Activated CD8-positive, alpha-beta T cell treated with anti-CD3 and anti-CD28 coated beads for 36 hours (primary cell): ENCODE results near the gene PLCB4. TPM values are rescaled to one million over a fixed set of nuclear protein-coding genes. Genes with fewer than 3 reads are reported as not detected.

Source experiments
- ATAC-seq: fragments of 200-7000 bp; cut with Tn5 transposase; one replicate; pipeline ENCODE4 v1.10.0; 2021; ENCODE audit warnings: mild to moderate bottlenecking, moderate library complexity
- CTCF ChIA-PET: fragments of 350-600 bp; sonication (Branson Sonifier 250); formaldehyde crosslinking; loops from one replicate; lab custom pipeline; 2021; ENCODE audit warnings: antibody characterized with exemption; lab: Charles Lee
- POLR2A ChIA-PET: fragments of 350-600 bp; sonication (Branson Sonifier 250); formaldehyde crosslinking; loops from one replicate; lab custom pipeline; 2021; ENCODE audit warnings: antibody characterized with exemption; lab: Charles Lee
- DNase-seq: peaks from one replicate; pipeline ENCODE4 v3.0.0-alpha.2; 2020
- H3K27ac Mint-ChIP-seq: one replicate; pipeline ENCODE4 v1.8.0; 2021; ENCODE audit warnings: mild to moderate bottlenecking, mixed read lengths
- H3K27me3 Mint-ChIP-seq: one replicate; pipeline ENCODE4 v1.8.0; 2021; ENCODE audit warnings: mixed read lengths
- H3K36me3 Mint-ChIP-seq: one replicate; pipeline ENCODE4 v1.8.0; 2021; ENCODE audit warnings: low read depth, mixed read lengths
- H3K4me1 Mint-ChIP-seq: one replicate; pipeline ENCODE4 v1.8.0; 2021; ENCODE audit warnings: low read depth, mixed read lengths
- H3K4me3 Mint-ChIP-seq: one replicate; pipeline ENCODE4 v1.8.0; 2021; ENCODE audit warnings: mild to moderate bottlenecking, moderate library complexity, mixed read lengths
- H3K9me3 Mint-ChIP-seq: one replicate; pipeline ENCODE4 v1.8.0; 2021; ENCODE audit warnings: mixed read lengths
- intact Hi-C: fragments of 100-400 bp; cut with micrococcal nuclease; formaldehyde crosslinking; loops from one replicate; pipeline ENCODE4 v1.10.0; 2022
- total RNA-seq, 2 experiments: library from RNA; stranded (reverse); gene quantifications; one replicate each; pipeline ENCODE4 v1.2.3, GENCODE V29; 2021
- TF ChIP-seq, protein P1 (sequence below): fragments of 200-600 bp; IDR thresholded peaks from one replicate; pipeline ENCODE4 v1.8.0; 2022; ENCODE audit warnings: antibody characterized with exemption, mild to moderate bottlenecking

Gene PLCB4
- total RNA-seq, 2 experiments from 2014 or later = not detected

DNA sequence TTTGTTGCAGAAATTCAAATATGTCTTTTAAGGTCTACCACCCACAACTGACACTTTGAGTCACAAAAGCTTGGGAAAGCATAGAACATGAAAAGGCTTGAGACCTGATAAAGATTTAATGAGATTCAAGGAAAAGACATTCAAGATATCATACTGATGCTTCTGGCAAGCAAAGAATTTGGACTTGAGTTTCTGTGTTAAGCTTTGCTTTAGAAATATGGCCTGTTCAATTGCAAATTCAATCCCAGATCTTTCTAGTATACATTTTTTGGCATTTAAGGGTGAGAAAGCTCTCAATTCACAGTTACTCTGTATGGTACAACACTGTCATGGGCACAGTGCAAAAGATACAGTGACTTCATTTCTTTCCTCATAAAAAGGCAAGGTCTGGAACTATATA lies 406.6 kb downstream of the PLCB4 start:
- H3K4me3 Mint-ChIP-seq = no peak overlapping the region
- DNase-seq = no peak
- TF ChIP-seq, protein P1, sequence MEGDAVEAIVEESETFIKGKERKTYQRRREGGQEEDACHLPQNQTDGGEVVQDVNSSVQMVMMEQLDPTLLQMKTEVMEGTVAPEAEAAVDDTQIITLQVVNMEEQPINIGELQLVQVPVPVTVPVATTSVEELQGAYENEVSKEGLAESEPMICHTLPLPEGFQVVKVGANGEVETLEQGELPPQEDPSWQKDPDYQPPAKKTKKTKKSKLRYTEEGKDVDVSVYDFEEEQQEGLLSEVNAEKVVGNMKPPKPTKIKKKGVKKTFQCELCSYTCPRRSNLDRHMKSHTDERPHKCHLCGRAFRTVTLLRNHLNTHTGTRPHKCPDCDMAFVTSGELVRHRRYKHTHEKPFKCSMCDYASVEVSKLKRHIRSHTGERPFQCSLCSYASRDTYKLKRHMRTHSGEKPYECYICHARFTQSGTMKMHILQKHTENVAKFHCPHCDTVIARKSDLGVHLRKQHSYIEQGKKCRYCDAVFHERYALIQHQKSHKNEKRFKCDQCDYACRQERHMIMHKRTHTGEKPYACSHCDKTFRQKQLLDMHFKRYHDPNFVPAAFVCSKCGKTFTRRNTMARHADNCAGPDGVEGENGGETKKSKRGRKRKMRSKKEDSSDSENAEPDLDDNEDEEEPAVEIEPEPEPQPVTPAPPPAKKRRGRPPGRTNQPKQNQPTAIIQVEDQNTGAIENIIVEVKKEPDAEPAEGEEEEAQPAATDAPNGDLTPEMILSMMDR = no peak
- H3K27ac Mint-ChIP-seq = no peak overlapping the region
- no peaks in the 10 kb centered on the region for H3K4me1 Mint-ChIP-seq
- no peaks in the 10 kb centered on the region for H3K36me3 Mint-ChIP-seq
- H3K9me3 Mint-ChIP-seq = no peaks in the 10 kb centered on the region
- ChIA-PET POLR2A (no interaction called here), CTCF (interaction anchor here (1.4 kb wide), 1 partner anchor 17 kb away, joined by 3 read pairs; no protein-coding TSS in a partner anchor)
- intact Hi-C loops = no loop called here
- no peak for ATAC-seq
- H3K27me3 Mint-ChIP-seq = no peaks in the 10 kb centered on the region

DNA sequence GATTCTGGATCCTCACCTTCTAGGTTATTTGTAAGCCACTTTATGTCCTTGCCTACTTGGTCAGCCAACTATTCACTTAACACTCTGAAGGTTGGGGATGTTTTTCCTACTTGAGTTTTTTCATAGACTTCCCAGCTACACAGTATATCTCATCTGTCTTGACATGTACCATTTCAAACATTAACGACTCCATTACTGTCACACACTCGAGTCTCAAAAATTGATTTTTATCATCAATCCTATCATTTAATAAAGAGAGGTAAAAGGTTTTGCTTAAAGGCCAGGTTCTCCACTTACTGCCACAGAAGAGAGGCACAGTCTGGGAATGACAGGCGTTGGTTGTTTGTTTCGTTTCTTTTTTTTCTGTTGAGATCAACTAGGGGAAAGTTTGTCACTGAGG lies 407.3 kb downstream of the PLCB4 start:
- TF ChIP-seq, protein P1 = no peak
- ChIA-PET POLR2A (no interaction called here), CTCF (interaction anchor here (1.3 kb wide), 1 partner anchor 68 kb away, joined by 3 read pairs; no protein-coding TSS in a partner anchor)
- intact Hi-C loops = no loop called here
- H3K4me1 Mint-ChIP-seq = no peaks in the 10 kb centered on the region
- H3K27me3 Mint-ChIP-seq = no peaks in the 10 kb centered on the region
- no peaks in the 10 kb centered on the region for H3K36me3 Mint-ChIP-seq
- H3K4me3 Mint-ChIP-seq = no peak overlapping the region
- DNase-seq (no peak), ATAC-seq (no peak)
- no peaks in the 10 kb centered on the region for H3K9me3 Mint-ChIP-seq
- no peak overlapping the region for H3K27ac Mint-ChIP-seq

DNA sequence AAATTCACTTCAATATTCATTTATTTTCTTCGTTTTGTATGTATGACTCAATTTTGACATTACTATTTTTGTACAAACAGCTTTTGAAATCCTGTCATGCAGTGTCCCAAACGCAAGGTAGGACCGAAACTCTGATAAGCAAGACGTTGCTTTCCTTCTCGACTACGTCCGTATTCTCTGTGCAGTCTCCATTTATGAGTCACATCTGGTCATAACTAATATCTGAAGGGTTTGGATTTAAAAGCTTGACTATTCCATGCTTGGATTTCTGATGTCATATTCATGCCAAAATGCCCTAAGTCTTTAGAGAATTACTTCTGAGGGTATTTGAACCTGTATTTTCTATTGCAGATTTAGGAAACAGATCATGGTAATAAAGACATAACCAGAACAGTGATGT lies 407.8 kb downstream of the PLCB4 start:
- ATAC-seq (no peak), DNase-seq (no peak)
- POLR2A ChIA-PET = no interaction called here
- no peaks in the 10 kb centered on the region for H3K4me1 Mint-ChIP-seq
- intact Hi-C loops = no loop called here
- H3K36me3 Mint-ChIP-seq = no peaks in the 10 kb centered on the region
- CTCF ChIA-PET = interaction anchor here (1.3 kb wide), 1 partner anchor 68 kb away, joined by 3 read pairs; no protein-coding TSS in a partner anchor
- no peaks in the 10 kb centered on the region for H3K27me3 Mint-ChIP-seq
- H3K27ac Mint-ChIP-seq = no peak overlapping the region
- TF ChIP-seq, protein P1 = no peak
- no peak overlapping the region for H3K4me3 Mint-ChIP-seq
- H3K9me3 Mint-ChIP-seq = no peaks in the 10 kb centered on the region

DNA sequence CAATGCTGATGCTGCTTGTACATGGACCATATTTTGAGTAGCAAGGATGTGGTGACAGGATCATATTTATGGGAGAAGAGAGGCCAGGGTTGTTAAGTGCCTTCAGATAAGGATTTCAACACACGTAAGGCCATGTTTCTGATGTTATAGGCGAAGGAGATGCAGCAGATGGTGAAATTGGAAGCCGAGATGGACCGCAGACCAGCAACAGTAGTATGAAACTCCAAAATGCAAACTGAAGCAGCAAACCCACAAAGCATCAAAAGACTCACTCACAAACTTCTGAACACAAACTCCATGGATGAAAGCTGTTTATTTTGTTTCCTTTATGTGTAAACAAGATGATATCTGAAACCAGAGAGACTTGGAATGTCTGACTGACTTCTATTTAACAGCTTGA lies 409.9 kb downstream of the PLCB4 start:
- H3K27me3 Mint-ChIP-seq = no peaks in the 10 kb centered on the region
- intact Hi-C loops = no loop called here
- H3K36me3 Mint-ChIP-seq = no peaks in the 10 kb centered on the region
- POLR2A ChIA-PET = no interaction called here
- no peak overlapping the region for H3K4me3 Mint-ChIP-seq
- TF ChIP-seq, protein P1 = no peak
- no peak for DNase-seq
- ATAC-seq = no peak
- no peak overlapping the region for H3K27ac Mint-ChIP-seq
- no peaks in the 10 kb centered on the region for H3K4me1 Mint-ChIP-seq
- CTCF ChIA-PET = no interaction called here
- H3K9me3 Mint-ChIP-seq = no peaks in the 10 kb centered on the region

DNA sequence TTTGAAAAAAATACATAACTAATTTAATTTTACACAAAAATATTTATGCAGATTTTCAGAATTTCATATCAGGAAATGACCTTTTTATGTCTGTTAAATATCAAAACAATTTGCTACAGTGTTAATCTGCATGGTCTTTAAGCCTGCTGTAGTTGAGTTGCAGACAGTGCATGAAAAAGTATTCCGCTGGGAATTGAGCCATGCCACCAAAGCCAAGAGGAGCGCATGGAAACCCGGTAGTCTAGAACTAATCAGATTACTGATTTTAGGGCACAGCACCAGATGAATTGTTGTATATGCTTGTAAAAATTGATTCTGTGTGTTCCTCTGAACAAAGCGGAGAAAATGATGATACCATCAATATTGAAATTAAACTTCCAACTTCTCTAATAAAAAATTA lies 411.2 kb downstream of the PLCB4 start:
- Mint-ChIP-seq H3K27ac (no peak overlapping the region), H3K4me3 (no peak overlapping the region), H3K36me3 (no peaks in the 10 kb centered on the region), H3K27me3 (no peaks in the 10 kb centered on the region), H3K4me1 (no peaks in the 10 kb centered on the region), H3K9me3 (no peaks in the 10 kb centered on the region)
- intact Hi-C loops = no loop called here
- DNase-seq (no peak), ATAC-seq (no peak)
- POLR2A ChIA-PET = no interaction called here
- TF ChIP-seq, protein P1 = no peak
- CTCF ChIA-PET = no interaction called here
